IPS DF 6.9 (cell line): Measurements from ENCODE around the gene ZNF687.

Experiments used
- DNase-seq: peaks from one replicate; pipeline ENCODE4 v3.0.0-alpha.2; 2013; ENCODE audit warnings: low read depth, low spot score
- H3K27ac ChIP-seq: one replicate; pipeline ENCODE4 v1.5.1; 2013; ENCODE audit warnings: low read length, control low read depth
- H3K27me3 ChIP-seq: 2 replicates; pipeline ENCODE4 v1.6.1; 2013; ENCODE audit warnings: mild to moderate bottlenecking, low read length; ENCODE audit not compliant: control insufficient read depth, insufficient read depth
- H3K36me3 ChIP-seq: 2 replicates; pipeline ENCODE4 v1.6.1; 2013; ENCODE audit warnings: low read length; ENCODE audit not compliant: control insufficient read depth, insufficient read depth
- H3K4me1 ChIP-seq: 2 replicates; pipeline ENCODE4 v1.6.1; 2013; ENCODE audit warnings: low read length; ENCODE audit not compliant: control insufficient read depth, insufficient read depth
- H3K4me3 ChIP-seq: 2 replicates; pipeline ENCODE4 v1.5.1; 2013; ENCODE audit warnings: mild to moderate bottlenecking, low read length
- H3K9me3 ChIP-seq: 2 replicates; pipeline ENCODE4 v1.6.1; 2013; ENCODE audit warnings: low read length, inconsistent platforms; ENCODE audit not compliant: control insufficient read depth, insufficient read depth
- WGBS: extraction: QIAGEN DNeasy Blood & Tissue Kit; methylation state at CpG from one replicate; pipeline ENCODE4 v1.1.7; 2013; ENCODE audit warnings: mixed read lengths, missing lambda C conversion rate; ENCODE audit not compliant: insufficient read length, insufficient coverage; 5-methylcytosine and 5-hydroxymethylcytosine counted together

The ZNF687 gene

GRCh38 chr1:151281225-151281968 is 702 bp upstream of the ZNF687 start:
- Histone ChIP-seq H3K4me3 (peak overlapping the region; percentile 59), H3K9me3 (no peaks in the 10 kb centered on the region)

GRCh38 chr1:151282883-151283725 is 1.0 kb downstream of the ZNF687 start:
- H3K27me3 ChIP-seq, result no peaks in the 10 kb centered on the region
- 0 out of 2 replicates have a peak, but pooled peaks cover 5% of the 10 kb centered on the region for H3K4me1 ChIP-seq
- WGBS, result no CpG with 5 or more reads among the region's 44 CpGs
- no peaks in the 10 kb centered on the region for H3K9me3 ChIP-seq
- H3K36me3 ChIP-seq, result peaks cover 19% of the 10 kb centered on the region
- no peak overlapping the region for H3K27ac ChIP-seq
- no peak for DNase-seq
- peak overlapping the region; percentile 79 for H3K4me3 ChIP-seq

More at GRCh38 chr1:151281225-151281968, 702 bp upstream of the ZNF687 start:
- WGBS, result no CpG with 5 or more reads among the region's 48 CpGs
- peak; percentile 91 for DNase-seq
- peaks cover 2% of the 10 kb centered on the region for H3K36me3 ChIP-seq
- no peak overlapping the region for H3K27ac ChIP-seq
- H3K27me3 ChIP-seq, result no peaks in the 10 kb centered on the region
- H3K4me1 ChIP-seq, result 0 out of 2 replicates have a peak, but pooled peaks cover 5% of the 10 kb centered on the region

GRCh38 chr1:151284013-151284577 is 2.0 kb downstream of the ZNF687 start:
- no peak overlapping the region for H3K27ac ChIP-seq
- WGBS, result no CpG with 5 or more reads among the region's 2 CpGs
- no peaks in the 10 kb centered on the region for H3K9me3 ChIP-seq
- H3K36me3 ChIP-seq, result peaks cover 26% of the 10 kb centered on the region
- H3K4me3 ChIP-seq, result no peak overlapping the region
- H3K27me3 ChIP-seq, result no peaks in the 10 kb centered on the region
- 0 out of 2 replicates have a peak, but pooled peaks cover 5% of the 10 kb centered on the region for H3K4me1 ChIP-seq
- DNase-seq, result no peak

DNA sequence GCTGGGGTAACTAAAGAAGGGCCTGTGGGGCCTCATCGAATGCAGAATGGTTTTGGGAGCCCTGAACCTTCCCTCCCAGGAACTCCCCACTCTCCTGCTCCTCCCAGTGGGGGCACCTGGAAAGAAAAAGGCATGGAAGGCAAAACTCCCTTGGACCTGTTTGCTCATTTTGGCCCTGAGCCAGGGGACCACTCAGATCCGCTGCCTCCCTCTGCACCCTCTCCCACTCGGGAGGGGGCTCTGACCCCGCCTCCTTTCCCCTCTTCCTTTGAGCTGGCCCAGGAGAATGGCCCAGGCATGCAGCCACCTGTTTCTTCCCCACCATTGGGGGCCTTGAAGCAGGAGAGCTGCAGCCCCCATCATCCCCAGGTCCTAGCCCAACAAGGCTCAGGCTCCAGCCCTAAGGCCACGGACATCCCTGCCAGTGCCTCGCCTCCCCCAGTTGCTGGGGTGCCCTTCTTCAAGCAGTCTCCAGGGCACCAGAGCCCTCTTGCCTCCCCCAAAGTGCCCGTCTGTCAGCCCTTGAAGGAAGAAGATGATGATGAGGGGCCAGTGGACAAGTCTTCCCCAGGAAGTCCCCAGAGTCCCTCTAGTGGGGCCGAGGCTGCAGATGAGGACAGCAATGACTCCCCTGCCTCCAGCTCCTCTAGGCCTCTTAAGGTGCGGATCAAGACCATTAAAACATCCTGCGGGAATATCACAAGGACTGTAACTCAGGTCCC is 4.7 kb downstream of the ZNF687 start:
- peaks cover 46% of the 10 kb centered on the region for H3K36me3 ChIP-seq
- H3K27me3 ChIP-seq, result no peaks in the 10 kb centered on the region

GRCh38 chr1:151287341-151287699 is 5.2 kb downstream of the ZNF687 start:
- Histone ChIP-seq H3K4me1 (0 out of 2 replicates have a peak, but pooled peaks cover 5% of the 10 kb centered on the region), H3K9me3 (no peaks in the 10 kb centered on the region), H3K36me3 (peaks cover 46% of the 10 kb centered on the region), H3K4me3 (no peak overlapping the region), H3K27ac (no peak overlapping the region), H3K27me3 (no peaks in the 10 kb centered on the region)
- WGBS, result no CpG with 5 or more reads among the region's 7 CpGs
- no peak for DNase-seq

More for the DNA sequence above, 4.7 kb downstream of the ZNF687 start:
- H3K4me3 ChIP-seq, result no peak overlapping the region
- no peak overlapping the region for H3K27ac ChIP-seq
- no peaks in the 10 kb centered on the region for H3K9me3 ChIP-seq
- no CpG with 5 or more reads among the region's 10 CpGs for WGBS
- H3K4me1 ChIP-seq, result 0 out of 2 replicates have a peak, but pooled peaks cover 5% of the 10 kb centered on the region
- DNase-seq, result no peak

- Histone ChIP-seq H3K9me3 (no peaks in the 10 kb centered on the region), H3K4me1 (0 out of 2 replicates have a peak, but pooled peaks cover 5% of the 10 kb centered on the region), H3K4me3 (no peak overlapping the region), H3K27me3 (no peaks in the 10 kb centered on the region), H3K27ac (no peak overlapping the region), H3K36me3 (peaks cover 50% of the 10 kb centered on the region)
- DNase-seq, result no peak
- no CpG with 5 or more reads among the region's 22 CpGs for WGBS
These were observed 5.8 kb downstream of the ZNF687 start for GRCh38 chr1:151287767-151288500.

GRCh38 chr1:151288502-151288901 is 6.4 kb downstream of the ZNF687 start:
- H3K9me3 ChIP-seq, result no peaks in the 10 kb centered on the region
- no peak overlapping the region for H3K4me3 ChIP-seq
- H3K4me1 ChIP-seq, result 0 out of 2 replicates have a peak, but pooled peaks cover 3% of the 10 kb centered on the region
- H3K36me3 ChIP-seq, result peaks cover 54% of the 10 kb centered on the region
- H3K27ac ChIP-seq, result no peak overlapping the region
- H3K27me3 ChIP-seq, result no peaks in the 10 kb centered on the region
- no CpG with 5 or more reads among the region's 14 CpGs for WGBS
- DNase-seq, result no peak

DNA sequence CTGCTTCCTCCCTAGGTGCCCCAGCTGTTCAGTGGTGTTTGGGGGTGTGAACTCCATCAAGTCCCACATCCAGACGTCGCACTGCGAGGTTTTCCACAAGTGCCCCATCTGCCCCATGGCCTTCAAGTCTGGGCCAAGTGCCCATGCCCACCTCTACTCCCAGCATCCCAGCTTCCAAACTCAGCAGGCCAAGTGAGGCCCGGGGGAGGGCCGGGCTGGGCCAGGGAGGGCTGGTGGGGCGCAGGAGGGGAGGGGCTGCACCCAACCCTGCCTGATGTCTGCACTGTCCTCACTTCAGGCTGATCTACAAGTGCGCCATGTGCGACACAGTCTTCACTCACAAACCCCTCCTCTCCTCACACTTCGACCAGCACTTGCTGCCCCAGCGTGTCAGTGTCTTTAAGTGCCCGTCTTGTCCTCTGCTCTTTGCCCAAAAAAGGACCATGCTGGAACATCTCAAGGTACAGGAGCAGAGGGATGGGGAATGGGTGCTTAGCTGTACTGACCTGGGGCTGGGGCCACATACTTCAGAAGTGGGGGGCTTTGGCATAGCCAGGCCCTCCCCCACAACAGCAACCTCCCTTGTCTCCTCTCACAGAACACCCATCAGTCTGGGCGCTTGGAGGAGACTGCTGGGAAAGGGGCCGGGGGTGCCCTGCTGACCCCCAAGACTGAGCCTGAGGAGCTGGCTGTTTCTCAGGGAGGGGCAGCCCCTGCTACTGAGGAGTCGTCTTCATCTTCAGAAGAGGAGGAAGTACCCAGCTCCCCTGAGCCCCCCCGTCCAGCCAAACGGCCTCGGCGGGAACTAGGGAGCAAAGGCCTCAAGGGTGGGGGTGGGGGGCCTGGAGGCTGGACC is 7.2 kb downstream of the ZNF687 start:
- H3K9me3 ChIP-seq, result no peaks in the 10 kb centered on the region
- no peak overlapping the region for H3K4me3 ChIP-seq
- no peak overlapping the region for H3K27ac ChIP-seq
- WGBS, result no CpG with 5 or more reads among the region's 18 CpGs
- H3K27me3 ChIP-seq, result no peaks in the 10 kb centered on the region
- no peaks in the 10 kb centered on the region for H3K4me1 ChIP-seq
- DNase-seq, result no peak
- H3K36me3 ChIP-seq, result peaks cover 56% of the 10 kb centered on the region
